LNCaP clone FGC (cell line): ENCODE measurements around the gene KRT3.

Source experiments
- DNase-seq: peaks from one replicate; pipeline ENCODE4 v3.0.0-alpha.2; 2011; ENCODE audit warnings: low read depth
- H3K4me3 ChIP-seq: 2 replicates; pipeline ENCODE4 v1.5.1; 2011; ENCODE audit warnings: mild to moderate bottlenecking, low read depth, low read length, control low read depth
- CTCF ChIP-seq: IDR thresholded peaks from 2 replicates; pipeline ENCODE4 v1.5.1; 2012; ENCODE audit warnings: mild to moderate bottlenecking; ENCODE audit not compliant: control insufficient read depth, insufficient read depth; ENCODE audit errors: extremely low read depth

KRT3 gene

DNA sequence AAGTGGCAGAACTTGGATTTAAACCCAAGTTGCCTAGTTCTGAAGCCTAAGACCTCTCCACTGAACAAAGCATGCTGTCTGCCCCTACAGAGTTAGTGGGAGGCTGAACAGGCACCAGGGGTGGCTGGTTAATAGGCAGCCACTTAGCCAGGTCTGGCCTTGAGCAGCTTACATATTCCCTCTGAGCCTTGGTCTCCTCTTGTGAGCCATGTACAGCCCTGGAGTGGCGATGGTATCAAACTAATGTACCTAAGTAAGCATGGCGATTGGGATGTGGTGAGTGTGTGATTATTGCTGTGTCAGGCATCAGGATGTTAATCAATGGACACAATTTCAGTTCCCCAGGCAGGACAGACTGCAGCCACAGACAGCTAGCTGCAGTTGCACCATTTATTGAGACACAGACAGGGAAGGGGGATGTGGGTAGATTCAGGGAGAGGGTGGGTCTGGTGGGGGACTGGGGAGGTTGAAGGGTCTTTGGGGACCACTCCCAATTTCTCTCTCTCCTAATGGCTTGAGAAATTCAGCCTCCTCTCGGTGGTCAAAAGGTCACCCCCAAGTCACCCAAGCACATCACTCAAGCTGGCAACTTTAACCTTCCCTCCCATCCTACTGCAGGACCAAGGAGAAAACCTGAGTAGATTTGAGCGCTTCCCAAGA is 25.3 kb upstream of the KRT3 start:
- no peak for DNase-seq
- no peak overlapping the region for H3K4me3 ChIP-seq
- no peak for TF ChIP-seq CTCF

- no peak overlapping the region for H3K4me3 ChIP-seq
- no peak for TF ChIP-seq CTCF
- no peak for DNase-seq
These were observed 24.6 kb upstream of the KRT3 start for GRCh38 chr12:52820521-52820920.

- DNase-seq, result no peak
- H3K4me3 ChIP-seq, result no peak overlapping the region
- TF ChIP-seq CTCF, result no peak
These were observed 24.0 kb upstream of the KRT3 start for GRCh38 chr12:52819731-52820510.

DNA sequence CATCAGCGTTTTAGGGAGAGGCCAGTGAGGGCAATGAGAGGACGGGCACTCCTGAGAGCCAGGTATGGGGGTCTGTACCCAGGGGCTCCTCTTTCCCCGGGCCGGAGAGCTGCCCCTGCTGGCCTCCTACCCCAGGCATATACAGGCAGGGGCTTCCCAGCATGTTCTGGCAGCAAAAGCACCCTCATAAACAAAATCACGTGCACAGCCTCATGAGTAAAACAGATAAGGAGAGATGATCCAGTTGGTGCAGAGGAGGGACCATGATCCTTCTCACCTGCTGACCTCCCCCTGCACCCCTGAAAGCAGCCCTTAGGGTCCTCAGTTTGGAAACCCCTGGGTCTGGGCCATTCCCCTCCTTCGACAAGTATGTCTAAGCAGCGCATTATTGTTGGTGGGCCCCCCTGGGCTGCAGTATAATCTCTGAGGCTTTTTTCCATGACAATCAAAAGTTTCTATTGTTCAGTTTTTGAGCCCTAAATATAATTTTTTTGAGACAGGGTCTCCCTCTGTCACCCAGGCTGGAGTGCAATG is 23.0 kb upstream of the KRT3 start:
- no peak for TF ChIP-seq CTCF
- DNase-seq, result no peak

DNA sequence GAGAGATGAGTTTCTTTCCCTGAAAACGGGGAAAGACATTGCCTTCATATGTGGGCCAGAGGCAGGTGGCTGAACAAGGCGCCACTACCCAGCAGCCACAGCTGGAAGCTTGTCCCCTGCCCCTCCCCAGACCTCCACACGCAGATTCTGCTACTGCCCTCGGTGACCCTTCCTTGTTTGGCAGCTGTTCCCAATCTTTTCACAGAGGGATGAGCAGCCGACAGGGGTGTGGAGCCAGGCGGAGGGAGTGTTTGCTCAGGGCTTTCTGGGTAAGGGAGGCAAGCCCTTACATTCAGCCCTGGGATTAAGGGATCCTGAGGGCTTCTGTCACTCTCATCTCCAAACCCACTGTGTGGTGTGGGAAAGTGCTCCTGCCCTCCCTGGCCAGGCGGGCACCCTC is 22.5 kb upstream of the KRT3 start:
- no peak for TF ChIP-seq CTCF
- DNase-seq, result no peak

More for the DNA sequence above, 23.0 kb upstream of the KRT3 start:
- no peak overlapping the region for H3K4me3 ChIP-seq

DNA sequence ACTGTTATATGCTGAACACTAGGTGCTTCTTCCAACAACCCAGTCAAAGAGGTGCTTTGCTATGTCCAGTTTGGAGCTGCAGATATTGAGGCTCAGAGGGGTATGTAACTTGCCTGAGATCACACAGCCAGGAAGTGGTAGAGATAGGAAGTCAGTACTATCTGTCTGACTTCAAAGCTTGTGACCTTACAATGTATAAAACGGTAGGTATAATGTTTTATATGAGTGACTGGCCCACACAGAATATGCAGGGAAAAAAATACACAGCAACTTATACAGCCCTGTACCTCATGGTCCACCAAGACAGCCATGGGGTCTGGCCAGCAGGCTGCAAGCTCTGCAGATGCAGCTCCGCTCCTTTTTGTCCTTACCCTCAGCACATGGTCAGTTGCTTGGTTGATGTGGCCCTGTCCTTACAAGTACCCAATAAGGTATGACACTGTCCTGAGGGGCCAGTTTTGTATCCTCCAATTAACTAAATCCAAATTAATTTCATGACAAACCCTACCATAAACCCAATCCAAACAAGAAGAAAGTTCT is 21.9 kb upstream of the KRT3 start:
- TF ChIP-seq CTCF, result no peak
- H3K4me3 ChIP-seq, result no peak overlapping the region
- no peak for DNase-seq

More for the DNA sequence above, 22.5 kb upstream of the KRT3 start:
- H3K4me3 ChIP-seq, result no peak overlapping the region
